GM21737 (cell line): ENCODE results near the gene UBE2S.
"Not testable (repeated sequence)": the region's sequence is repeated elsewhere in the genome, so short reads cannot be mapped to it uniquely, and the experiment has no call there.

Experiments
- ATAC-seq: cut with Tn5 transposase; IDR thresholded peaks from one replicate; pipeline ENCODE4 v1.9.1; 2021; ENCODE audit warnings: mild to moderate bottlenecking, moderate library complexity; ENCODE audit not compliant: unreplicated experiment

Gene UBE2S

DNA sequence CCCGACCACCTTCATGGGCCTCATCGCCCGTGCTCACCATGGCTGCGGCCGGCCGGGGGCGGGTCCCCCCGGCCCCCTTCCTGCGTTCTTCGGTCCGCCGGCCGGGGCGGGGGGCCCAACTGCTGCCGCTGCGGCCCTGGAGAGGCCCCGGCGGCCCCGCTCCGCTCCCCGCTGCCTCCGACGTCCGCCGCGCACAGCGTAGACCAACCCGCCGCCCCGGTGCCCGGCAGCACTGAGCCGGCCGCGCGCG is at the start of gene UBE2S:
TSS of gene UBE2S (minus strand) at position 239 of the 250 bp plus-strand sequence. CDS start at position 40, 199 bp downstream.
- not testable (repeated sequence) for ATAC-seq

DNA sequence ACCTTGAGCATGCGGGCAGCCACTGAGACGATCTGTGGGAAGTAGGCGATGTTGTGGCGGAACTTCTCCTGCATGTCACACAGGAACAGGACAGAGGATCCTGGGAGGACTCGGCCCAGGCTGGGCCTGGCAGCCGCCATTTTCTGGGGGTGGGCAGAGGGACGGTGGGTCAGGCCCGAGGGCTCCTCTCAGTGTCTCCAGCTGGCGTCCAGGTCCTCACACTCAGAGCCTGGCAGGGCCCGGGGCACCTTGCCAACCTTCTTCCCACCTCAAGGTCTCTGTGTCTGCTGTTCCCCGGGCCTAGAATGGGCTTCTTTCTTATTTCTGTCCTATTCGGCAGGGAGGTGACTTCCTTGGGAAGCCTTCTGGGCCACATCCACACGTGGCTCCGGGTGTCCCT is 48.8 kb upstream of the UBE2S start:
- no peak for ATAC-seq

DNA sequence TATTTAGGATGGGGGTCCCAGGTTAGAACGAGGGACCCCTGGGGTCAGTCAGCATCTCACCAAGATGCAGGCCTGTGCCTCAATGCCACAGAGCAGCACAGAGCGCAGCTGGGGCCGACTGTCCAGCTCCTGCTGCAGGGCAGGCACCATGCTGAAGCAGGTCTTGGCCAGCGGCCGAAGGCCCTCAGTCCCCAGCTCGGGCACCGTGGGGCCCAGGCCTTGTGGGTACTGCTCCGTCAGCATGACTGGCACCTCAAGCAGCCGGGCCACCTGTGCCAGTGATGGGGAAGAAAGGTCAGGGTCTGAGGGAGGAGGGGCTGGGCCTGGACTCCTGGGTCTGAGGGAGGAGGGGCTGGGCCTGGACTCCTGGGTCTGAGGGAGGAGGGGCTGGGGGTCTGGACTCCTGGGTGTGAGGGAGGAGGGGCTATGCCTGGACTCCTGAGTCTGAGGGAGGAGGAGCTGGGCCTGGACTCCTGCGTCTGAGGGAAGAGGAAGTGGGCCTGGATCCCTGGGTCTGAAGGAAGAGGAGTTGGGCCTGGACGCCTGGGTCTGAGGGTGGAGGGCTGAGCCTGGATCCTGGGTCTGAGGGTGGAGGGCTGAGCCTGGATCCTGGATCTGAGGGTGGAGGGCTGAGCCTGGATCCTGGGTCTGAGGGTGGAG is 48.1 kb upstream of the UBE2S start:
- no peak for ATAC-seq

DNA sequence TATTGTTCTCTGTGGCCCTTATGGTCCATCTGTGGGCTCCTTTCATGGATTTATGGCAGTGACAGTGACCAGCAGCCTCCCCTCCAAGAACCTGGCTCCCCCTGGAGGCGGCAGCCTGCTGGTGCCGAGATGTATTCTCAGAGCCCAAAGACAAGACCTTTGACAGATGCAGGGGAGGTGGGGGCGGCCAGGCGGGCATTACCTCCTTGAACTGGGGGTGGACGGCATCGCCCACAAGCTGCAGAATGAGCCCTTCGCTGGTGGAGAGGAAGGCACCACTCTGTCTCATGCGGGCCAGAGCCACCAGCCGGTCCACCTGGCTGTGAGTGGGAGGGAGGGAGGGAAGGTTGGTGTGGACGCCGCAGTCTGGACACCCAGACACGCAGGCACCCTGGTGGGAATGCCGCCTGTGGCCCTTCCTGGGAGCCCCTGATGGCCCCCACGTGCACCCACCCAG is 47.2 kb upstream of the UBE2S start:
- ATAC-seq, result no peak

DNA sequence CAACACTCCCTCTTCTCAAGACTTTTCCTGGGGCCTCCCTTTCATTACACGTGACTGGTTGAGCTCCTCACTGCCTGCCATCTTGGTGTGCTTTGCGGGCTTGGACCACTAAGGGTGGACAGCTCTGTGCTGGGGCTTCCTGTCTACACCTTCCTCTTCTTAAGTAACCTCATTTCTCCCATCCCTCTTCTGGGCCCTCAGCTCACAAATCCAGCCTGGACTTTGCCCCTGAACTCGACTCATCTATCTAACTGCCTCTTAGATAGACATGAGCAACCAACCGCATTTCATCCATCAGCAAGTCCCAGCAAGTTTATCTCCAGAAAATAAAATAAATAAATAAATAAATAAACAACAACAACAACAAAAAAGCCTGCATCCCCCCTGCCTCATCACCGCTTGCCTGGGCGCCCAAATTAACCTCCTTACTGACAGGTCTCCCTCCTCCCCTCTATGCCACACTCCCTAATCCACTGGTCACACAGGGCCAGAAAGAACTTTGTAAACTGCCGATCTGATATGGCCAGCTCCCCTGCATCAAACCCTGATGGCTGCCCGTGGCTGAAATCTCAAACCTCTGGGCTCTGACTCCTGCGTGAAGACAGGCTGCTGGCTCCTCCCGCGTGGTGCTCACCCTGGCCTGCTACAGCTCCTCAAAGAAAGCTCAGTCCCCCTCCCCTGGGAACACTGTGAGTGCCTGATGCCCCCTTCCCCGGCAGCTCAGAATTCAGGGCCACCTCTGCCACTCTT is 46.1 kb upstream of the UBE2S start:
- ATAC-seq, result no peak

DNA sequence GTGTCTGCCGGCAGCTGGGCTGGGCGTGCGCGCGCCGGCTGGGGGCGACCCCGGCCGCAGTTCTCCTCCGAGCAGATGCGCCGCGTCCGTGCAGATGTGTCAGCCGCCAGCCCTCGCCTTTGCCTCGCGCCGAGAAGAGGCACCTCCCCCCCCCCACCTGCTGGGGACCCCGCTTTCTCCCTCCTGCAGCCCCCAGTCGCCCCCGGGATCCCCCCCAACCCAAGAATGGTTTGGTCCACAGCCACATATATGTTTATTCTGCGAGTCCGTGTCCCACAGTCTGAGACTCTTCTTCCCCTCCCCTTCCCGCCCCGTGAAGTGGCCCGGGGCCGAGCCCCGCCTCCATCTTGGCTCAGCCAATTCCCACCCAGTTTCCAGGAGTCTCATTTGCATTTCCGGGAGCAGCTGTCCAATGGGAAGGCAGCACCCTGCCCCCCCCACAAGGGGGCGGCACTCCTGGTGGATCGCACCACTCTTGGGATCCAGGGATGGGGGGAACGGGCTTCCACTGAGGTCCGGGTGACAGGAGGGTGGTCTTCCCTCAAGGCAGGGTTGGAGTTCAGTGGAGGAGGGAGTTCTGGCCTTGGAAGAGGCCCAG is 45.3 kb upstream of the UBE2S start:
- no peak for ATAC-seq

DNA sequence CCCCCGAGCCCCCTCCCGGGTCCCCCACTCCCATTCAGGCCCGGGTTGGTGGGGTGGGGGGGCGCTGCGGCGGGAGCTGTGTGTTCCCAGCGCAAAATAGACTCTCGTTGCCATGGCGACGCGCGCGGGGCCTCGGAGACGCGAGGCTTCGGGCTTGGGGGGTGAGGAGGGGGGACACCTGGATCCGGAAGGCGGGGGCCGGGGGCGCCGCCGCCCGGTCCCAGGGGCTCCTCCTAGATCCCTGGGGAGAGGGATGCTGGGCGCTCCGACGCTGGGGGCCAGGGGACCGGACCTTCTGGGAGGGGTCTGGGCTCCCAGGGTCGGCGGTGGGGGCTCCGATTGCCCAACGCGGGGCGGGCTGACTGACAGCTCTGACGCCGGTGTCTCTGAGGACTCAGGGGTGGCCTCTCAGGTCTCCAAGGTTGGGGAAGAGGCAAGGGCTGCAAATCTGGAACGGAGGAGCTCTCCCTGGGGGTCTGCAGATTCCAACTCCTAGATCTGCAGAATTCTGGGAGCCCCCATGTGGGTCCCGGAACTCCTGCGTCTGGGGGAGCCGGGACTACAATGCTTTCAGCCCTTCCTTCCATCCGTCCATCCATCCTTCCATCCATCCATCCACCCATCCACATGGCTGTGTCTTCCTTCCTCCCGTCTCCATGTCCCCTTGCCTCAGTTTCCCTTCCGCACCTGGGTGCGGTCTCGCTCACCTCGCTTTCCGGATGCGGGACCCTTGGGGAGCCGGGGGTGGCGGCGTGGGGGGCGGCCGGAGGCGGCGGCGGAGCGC is 44.6 kb upstream of the UBE2S start:
- no peak for ATAC-seq

DNA sequence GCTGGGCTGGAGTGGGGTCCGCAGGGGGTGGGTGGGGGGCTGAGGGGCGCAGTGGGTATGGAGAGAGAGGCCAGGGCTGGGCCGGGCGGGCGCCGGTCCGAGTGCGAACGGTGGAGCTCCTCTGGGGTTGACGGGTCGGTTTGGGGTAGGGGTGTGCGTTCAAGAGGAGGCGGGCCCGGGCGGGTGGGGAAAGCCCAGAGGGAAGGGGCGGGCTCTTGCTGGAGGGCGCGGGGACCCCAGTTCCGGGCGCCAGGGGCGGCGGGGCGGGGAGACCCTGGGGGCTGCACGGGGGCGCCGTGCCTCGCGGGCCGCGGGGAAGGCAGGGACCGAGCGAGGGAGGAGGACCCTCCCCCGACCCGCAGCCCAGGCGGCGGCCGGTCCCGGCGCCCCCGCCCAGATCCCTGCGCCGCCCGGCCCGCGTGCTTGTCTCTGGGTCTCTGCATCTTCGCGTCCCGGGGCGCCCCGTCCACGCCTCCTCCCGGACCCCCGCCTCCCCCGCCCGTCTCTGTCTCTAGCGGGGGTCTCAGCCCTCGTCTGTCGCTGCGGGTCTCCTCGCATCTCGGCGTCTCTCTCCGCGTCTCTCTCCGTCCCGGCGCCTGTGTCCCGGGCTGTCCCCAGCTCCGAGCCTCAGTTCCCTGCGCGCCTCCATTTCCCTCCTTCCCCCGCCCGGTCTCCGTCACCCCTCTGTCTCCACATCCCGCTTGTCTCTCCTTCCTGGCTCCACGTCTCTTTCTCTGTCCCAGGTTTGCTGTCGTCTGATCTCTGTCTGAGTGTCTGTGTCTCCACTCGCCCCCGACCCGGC is 43.8 kb upstream of the UBE2S start:
- no peak for ATAC-seq

DNA sequence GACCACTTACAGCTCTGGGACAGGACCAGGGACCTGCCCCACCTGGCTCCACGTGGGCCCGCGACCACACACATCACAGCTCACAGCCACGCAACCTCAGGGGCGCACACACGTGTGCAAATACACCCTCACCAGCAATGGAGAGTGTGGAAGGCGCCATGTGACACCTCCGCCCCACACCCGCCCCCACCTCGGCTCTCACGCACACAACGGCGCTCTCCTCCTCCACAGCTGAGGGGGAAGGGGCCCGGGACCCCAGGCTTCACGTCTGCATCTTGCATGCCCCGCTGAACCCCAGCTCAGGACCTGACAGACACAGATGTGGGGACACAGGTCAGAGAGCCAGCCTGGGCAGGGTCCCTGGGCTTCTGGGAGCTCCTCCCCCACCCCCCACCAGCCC is 41.9 kb upstream of the UBE2S start:
- no peak for ATAC-seq

DNA sequence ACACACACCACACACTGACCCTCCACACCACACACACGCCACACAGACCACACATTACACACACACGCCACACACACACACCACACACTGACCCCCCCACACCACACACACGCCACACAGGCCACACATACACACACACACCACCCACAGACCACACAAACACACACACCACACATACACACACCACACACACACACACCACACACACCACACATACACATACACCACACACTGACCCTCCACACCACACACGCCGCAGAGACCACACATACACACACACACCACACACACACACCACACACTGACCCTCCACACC is 40.5 kb upstream of the UBE2S start:
- ATAC-seq, result not testable (repeated sequence)

DNA sequence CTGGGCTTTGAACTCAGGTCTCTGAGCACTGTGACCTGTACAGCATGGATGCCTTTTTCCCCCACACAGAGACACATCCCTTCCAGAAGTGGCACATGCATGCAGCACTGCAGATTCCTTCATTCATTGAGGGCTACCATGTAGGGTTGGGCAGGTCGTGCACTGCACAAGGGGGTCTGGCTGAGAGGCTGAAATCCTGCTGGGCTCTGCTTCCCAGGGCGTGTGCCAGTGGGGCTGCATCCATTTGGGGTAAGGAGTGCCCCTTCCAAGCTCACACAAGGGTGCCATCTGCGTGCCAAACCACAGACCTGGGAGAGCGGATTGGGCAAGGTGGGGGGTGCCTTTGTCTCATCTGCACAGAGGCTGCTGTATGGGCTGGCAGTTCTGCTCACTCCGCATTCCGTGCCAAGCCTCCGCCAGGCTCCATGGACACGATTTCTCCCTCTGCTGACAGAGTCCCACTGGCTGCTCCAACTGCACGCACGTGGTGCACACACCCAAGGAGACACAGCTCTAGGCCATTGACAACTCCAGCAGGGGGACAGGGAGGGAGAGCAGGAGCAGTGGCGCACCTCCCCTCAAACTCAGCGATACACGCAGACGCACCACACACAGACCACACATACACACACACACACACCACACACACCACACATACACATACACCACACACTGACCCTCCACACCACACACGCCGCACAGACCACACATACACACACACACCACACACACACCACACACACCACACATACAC is 40.0 kb upstream of the UBE2S start:
- ATAC-seq, result no peak

DNA sequence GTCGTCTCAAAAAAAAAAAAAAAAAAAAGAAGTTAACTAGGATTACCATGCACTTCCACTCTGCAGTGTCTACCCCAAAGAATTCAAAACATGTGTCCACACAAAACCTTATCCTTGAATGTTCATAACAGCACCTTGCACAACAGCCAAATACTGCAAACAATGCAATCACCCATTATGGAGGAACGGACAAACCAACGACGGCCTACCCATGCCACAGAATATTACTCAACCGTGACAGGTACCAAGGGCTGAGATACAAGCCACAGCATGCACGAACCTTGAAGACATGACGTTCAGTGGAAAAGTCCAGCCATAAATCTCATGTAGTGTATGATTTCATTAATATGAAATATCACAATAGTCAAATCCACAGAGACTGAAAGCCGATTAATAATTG is 38.5 kb upstream of the UBE2S start:
- ATAC-seq, result no peak

DNA sequence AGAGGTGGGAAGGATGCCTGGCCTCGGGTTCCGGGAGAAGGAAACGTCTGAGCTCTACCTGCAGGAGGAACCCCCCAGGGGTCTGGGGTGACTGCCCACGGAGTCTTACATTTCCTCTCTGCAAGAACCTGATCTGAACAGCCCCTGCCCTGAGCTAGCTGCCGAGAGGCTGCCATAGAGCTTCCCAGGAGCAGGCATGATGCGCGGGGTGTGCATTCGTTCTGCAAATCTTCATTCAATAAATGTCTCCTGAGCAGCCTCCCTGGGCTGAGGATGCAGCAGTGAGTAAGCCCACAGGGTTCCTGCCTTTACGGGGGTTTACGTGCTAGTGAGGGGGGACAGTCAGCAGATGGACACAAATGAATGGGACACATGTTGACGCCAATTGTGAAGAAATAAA is 37.1 kb upstream of the UBE2S start:
- no peak for ATAC-seq

DNA sequence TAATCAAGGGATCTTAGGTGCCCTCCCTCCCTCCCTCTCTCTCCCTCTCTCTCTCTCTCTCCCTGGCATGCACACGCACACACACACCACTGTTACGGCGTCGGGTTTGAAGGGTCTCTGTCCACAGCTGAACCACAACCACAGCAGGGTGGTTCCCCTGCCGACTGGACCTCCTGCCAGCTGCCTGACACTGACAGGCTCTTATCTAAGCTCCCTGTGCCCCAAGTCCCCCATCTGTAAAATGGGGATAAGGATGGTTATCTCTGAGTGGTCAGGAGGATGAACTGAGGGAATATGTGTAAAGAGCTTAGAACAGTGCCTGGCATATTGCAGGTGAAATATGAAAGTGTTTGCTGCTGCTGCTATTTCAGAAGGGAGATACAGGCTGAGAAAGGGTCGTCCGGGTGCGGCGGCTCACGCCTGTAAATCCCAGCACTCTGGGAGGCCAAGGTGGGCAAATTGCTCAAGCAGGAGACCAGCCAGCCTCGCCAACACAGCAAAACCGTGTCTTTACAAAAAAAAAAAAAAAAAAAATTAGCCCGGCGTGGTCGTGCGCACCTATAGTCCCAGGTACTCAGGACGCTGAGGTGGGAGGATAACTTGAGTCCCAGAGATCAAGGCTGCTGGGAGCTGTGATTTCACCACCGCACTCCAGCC is 36.4 kb upstream of the UBE2S start:
- no peak for ATAC-seq

DNA sequence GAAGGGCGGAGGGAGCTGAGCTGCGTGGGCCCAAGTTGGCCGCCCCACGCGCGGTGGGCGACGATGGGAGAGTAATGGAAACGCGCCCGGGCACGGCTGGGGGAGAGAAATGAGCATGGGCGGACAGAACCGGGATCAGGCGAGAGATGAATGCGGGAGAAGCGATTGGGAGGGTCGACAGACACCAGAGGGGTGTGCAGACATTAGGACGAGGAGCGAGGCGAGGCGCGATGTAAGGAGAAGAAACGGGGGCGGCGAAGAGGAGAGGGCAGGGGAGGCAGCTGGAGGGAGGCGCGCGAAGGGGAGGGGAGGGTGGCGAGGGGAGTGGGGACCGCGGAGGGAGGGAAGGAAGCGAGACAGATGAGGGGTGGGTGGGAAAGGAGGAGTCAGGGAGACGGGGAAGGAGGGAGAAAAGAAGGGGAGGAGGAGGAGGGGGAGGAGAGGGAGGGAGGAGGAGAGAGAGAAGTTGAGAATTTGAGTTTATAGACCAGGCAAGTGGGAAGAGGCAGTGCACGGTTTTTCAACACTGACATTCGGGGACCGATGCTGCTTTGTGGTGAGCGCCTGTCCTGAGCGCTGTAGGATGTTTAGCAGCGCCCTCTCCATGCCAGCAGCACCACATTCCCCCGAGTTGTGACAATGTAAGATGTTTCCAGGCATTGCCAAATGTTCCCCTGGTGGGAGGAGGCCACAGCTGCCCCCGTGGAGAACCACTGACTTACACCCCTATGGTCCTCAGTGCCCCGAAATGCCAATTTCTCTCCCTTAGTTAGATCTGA is 35.6 kb upstream of the UBE2S start, which contains the start of gene SHISA7:
TSS of gene SHISA7 (minus strand) at position 256 of the 779 bp plus-strand sequence. CDS start 437 bp downstream, outside the sequence.
- no peak for ATAC-seq

DNA sequence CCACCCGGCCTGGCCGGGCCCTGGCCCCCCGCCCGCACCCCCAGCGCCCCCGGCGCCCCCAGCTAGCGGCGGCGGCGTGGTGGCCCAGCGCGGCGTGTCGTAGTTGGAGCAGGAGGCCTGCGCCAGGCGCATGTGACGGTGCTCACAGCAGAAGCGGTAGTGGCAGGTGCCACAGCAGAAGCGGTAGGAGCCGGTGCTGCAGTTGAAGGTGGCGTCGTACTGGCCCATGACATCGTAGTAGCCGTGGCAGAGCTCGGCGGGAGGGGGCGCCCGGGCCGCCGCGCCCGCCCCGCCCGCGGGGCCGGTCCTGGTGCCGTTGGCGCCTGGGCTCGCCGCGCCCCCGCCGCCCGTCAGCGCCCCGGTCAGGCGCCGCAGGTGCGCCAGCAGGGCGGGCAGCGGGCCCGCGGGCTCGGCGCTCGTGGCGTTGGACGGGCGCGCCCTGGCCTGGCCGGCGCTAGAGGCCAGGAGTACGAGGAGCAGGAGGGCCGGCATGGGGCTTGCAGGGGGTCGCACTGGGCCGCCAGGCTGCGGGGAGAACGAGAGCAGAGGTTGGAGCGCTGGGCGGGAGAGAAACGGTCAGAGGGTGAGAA is 34.9 kb upstream of the UBE2S start:
- no peak for ATAC-seq

DNA sequence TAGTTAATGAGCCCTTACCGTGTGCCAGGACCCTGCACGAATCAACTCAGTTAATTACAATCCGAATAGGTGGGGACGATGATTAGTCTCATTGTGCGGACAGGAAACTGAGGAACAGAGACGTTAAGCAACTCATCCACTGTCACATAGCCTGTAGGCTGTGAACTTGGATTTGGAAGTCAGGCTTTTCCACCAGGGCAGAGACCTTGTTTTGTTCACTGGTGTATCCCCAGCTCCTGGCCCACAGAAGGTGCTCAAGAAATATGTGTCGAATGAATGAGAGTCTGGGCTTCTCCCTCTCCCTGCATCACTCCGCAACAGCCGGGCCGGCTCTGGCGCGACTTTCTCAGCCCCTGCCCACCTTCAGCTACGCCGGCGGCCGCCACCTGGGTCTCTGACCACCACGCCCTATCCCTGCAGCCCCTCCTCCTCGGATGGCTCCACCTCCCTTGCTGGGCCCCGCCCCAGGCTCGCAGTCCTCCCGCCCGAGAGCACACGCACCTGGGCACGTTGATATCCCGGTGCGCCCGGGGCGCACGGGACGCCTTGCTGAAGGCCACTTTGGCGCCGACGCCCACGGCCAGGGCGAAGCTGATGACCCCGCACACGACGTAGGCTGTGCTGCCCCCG is 34.2 kb upstream of the UBE2S start:
- ATAC-seq, result no peak

DNA sequence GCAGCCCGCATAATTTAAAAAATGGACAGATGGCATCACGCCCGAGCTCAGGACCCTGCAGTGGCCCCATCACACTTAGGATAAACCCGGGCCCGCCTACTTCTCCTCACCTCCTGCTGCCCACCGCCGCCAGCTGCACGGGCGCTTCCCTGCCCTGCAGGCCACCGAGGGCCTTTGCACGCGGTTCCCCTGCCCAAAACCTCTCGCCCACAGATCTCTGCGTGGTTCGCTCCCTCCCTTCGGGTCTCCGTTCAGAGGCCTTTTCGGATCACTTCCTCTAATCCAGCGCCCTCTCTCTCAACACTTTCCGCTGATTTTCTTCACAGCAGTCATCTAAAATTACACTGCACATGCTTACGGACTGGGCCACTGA is 33.7 kb upstream of the UBE2S start:
- ATAC-seq, result no peak
